ENCODE data around the gene GLYAT.

GLYAT gene

DNA sequence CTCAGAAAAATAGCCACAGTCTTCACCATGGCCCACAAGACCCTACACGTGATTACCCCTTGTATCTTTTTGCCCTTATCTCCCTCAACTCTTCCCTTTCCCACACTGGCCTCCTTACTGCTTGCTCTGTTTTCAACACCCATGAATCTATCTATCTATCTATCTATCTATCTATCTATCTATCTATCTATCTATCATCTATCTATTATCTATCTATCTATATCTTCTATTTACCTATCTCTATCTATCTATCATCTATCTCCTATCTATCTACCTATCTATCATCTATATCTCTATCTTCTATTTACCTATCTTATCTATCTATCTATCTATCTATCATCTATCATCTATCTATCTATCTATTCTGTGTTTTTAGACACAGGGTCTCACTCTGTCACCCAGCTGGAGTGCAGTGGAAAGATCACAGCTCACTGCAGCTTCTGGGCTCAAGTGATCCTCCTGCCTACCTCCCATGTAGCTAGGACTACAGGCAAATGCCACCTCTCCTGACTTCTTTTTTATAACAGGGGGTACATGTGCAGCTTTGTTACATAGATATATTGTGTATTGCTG, 55.1 kb downstream of the GLYAT start:
- DNase-seq = no peak

DNA sequence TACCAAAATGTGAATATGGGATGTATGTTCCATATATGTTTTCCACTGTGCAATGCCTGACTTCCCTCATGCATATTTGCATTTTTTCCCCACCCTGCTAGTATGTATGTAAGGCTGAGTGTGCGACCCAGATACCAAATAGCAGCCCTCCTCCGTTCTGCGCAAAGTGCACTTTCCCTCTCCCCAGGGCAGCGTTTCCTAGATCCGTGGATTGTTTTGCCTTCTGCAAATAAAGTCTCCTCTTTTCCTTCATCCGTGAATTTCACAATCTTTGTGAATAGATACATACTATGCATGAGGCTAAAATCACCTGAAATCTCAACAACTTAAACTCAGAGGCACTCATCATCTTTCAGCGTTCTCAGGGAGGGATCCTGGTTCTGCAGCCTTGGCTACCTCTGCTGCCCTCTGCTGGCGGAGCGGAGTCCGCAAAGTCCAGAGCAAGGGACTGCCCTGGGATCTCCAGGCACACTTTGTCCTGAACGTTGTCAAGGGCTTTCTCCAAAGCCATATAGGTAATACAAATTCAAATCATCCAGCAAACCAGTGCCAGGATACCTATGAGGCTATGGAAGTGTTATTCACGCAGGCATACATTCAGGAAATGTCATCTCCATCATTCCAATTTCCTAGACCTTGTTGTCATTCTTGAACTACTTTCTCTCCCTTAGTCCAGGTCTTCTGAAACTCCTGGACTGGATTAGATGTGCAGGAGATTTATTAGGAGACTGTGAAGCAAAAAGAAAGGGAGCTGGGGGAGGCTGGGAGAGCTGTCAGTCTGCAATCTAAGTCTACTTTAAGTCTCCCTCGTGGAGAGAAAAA, 56.2 kb downstream of the GLYAT start:
- DNase-seq = no peak

GRCh38 chr11:58674609-58675008, 57.1 kb downstream of the GLYAT start:
- DNase-seq = no peak

- no peak for DNase-seq
These were observed 59.6 kb downstream of the GLYAT start for GRCh38 chr11:58671983-58672633.

- no peak for DNase-seq
These were observed 71.7 kb downstream of the GLYAT start for GRCh38 chr11:58659910-58660570.

DNA sequence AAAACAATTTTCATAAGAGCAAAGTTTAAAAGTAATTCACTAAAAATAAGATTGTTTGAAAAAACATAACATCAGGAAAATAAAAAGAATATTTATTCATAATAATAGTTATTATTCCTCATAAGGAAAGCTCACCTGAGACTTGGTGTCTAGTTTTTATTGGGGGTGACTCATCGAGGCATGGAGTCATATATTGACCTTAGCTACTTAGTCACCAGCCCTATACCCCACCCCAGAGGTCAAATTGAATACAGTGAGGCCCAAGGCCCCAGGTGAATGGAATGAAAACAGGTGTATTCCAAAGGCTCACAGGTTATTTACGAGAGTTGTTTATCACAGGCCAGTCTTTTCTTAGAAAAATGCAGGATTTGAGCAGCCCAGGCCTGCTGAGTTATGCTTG, 72.3 kb downstream of the GLYAT start:
- DNase-seq = no peak

Data from NCI-H187 treated with DMSO at 0.1 percent for 48 hours (cell line).